ENCODE results near the gene DAPK2.
A peak's percentile ranks its signal among the peaks of the same experiment; 100 is the strongest.

The DAPK2 gene

DNA sequence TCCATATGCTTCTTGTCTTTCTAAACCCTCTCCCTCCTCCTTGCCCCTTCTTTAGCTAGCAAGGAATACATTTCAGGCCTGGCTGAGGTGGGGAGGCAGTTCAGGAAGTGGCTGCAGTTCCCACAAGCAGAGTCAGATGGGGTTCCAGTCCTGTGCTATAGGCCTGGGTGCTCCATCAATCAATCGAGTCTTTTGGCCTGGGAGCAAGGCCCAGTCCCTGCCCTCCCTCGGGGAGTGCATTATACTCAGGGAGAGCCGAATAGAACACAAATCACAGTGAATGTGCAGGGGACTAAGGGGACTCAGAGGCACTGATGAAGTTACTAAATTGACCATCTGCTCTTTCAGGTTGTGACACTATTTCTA is 154.5 kb downstream of the DAPK2 start:
- DNase-seq = no peak

GRCh38 chr15:63891079-63891767 is 155.1 kb downstream of the DAPK2 start:
- peak; percentile 64 for DNase-seq

GRCh38 chr15:63890617-63891016 is 155.7 kb downstream of the DAPK2 start:
- DNase-seq = no peak

DNA sequence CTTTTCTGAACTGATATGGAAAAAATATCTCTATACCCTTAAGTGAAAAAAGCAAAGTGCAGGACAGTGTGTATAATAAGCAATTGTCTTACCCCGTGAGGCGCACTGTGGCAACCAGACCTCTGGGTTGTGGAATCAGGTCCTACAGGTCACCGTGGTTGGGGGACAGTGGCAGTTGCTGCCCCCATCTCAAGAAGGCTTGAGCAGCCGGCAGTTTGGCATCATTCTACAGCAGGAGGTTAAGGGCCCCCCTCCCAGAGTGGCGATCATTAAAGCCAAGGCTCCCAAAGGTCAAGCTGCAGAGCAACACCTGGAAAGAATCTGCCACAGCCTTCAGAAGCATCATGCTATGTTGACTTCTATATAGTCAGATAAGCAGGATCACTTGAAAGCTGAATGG is 156.5 kb downstream of the DAPK2 start:
- no peak for DNase-seq

DNA sequence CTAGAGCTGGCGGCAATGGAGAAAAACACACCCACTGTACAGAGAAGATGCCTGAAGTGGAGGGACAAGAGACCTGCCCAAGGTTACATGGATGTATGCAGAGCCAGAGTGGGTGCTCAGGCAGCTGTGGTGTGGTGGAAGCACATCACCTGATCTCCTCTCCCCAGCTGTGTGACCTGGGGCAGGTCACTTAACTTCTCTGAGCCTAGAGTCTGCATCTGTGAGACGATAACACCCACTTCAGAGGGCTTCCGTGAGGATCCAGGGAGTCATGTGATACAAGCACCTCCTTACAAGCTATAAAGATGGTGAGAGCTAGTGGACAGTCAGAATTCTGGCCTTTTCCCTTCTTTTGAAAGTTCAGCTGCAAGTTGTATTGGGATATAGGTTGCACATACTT is 157.5 kb downstream of the DAPK2 start:
- DNase-seq = no peak

DNA sequence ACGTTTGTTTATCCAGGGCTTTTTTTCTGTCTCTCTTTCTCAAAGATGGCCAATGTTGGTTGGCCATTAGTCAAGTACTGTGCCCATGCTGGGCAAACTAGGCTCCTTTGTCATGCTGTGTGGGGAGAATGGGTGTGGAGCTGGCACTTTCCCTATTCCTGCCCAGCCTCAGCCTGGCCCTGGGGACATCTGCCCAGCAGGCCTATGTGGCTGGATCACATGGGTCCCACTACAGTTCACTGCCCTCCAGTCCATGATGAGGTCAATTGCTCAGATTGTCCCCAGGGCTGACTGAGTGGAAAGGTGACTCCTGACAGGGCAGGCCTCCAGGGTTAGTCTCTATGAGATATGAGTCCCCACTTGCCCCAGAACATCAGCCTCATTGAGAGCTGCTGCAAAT is 158.1 kb downstream of the DAPK2 start:
- no peak for DNase-seq

GRCh38 chr15:63887630-63888029 is 158.7 kb downstream of the DAPK2 start:
- no peak for DNase-seq

DNA sequence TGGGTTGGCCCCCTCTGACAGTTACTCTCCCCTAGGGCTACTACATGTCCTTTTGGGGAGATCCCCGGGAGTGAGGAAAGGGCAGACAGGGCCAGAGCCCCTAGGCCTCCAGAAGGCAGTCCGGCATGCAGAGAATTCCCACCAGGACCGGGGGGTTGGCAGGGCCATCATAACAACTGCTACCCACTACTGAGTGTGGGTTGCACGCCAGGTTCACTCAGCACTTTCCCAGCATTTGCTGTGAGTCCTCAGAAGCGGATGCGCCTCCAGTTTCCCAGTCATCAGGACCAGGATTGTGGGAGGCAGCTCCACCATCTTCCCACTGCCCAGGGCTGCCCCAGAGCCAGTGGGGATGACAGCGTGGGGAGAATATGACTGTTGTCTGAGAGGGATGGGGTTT is 161.3 kb downstream of the DAPK2 start:
- no peak for DNase-seq

- no peak for DNase-seq
Observed at GRCh38 chr15:63881431-63881830, 164.9 kb downstream of the DAPK2 start.

GRCh38 chr15:63880744-63881143 is 165.5 kb downstream of the DAPK2 start:
- no peak for DNase-seq

- DNase-seq = no peak
Observed at GRCh38 chr15:63879995-63880394, 166.3 kb downstream of the DAPK2 start.

DNA sequence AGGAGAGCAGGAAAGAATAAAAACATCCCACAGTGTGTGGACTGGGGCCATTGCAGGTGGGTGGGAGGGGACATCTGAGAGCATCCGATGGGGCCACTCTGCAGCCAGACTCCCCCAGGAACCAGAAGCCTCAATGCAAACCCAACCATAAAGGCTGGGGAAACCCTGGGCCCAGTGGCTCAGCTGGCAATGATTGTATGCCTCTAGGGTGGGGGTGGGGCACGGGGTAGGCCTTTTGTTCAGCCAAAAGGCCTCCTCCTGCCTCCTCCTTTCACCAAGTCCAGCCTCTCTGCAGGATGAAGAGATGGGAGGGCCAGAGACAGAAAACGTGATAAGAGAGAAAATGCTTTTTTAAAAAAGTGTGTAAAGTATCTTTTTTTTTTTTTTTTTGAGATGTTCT is 167.1 kb downstream of the DAPK2 start:
- no peak for DNase-seq

GRCh38 chr15:63877713-63878271 is 168.5 kb downstream of the DAPK2 start:
- DNase-seq = no peak

- no peak for DNase-seq
Observed at GRCh38 chr15:63876085-63876662, 170.1 kb downstream of the DAPK2 start.

DNA sequence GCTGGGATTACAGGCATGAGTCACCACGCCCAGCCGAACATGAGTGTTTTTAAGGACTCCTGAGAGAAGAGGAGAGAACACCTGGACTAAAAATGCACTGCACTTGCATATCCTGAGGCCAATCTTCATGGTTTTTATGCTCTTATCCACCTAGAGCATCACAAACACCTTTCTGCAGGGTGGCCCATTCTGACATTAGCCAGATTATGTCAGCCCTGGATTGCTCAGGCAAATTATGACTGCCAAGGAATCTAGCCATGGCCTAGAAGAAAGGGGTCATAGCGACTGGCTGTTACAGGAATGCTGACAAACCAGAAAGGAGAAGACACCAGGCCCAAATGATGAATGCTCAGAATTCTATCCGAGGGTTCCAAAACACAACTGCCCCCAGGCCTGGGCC is 171.7 kb downstream of the DAPK2 start:
- no peak for DNase-seq

DNA sequence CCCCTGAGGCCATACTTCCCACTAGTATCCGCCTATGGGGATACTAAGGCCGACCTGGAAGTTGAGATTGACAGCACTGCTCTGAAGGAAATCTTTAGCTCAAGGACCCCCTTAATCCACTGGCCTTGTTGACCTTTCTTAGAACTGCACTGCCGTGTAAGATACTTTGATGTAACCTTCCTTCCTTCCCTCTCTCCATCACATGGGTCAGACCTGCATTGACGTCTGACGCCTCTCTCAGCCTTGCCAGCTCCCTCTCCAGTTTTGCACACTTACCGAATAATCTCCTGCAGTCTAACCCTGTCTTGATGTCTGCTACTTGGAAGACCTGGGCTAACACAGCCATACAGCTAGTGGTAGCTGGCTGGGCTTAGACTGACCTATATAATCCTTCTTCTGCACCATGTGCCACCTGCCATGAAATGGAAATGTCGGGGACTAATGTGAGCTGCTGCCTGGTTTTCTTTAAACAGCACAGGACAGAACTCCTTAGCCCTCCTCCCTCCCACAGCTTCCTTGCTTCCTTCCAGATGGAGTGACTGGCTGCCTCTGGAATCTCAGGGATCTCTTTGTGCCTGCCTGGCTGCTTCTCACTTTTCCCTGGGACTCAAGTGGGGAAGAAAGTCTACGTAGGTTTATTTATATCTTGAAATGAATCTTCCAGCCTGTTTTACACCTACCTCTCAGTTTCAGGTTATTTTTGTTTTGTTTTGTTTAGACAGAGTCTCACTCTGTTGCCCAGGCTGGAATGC is 173.3 kb downstream of the DAPK2 start:
- DNase-seq = no peak

DNA sequence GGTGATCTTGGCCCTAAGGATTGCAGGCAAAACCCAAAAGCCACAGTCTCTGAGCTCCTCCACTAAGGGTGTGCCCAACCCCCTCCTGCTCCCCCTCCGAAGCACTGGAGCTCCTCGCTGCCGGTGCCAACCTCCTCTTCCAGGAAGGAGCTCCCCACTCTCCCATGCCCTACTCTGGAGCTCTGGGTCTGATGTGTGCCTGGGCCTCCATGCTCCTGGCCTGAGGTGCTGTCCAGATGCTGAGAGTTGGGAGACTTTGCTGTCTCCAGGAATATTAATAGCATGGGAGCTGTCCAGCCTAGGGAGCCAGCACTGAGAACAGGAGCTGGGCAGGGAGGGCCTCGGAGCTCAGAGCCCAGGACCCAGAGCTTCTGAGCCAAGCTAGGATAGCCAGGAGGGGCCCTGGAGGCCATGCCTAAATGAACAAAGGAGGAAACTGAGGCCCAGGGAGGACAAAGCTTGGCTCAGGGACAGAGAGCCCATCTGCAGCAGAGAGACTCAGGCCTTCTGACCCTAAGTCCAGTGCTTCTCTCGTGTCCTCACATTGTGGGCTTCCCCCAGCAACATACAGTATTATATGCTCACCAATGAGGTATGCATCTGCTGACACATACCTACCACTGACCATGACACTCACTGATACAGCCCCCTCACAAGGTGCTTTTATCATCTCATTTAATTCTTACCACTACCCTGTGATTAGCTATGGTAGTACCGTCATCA is 175.6 kb downstream of the DAPK2 start:
- no peak for DNase-seq

DNA sequence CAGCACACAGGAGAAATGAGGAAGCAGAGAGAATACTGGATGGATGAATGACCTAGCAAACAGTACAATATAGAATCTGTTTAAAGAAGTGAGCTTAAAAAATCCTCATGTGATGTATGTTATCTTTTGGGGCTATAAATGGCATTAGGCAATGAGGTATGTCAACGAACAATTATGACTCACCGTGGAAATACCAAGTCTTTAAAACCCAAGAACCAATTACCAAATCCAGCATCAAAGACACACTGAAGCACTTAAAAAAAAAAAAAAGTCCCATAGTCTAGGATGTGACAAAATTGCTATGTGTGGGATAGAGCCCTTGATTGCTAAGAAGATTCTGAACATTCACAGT is 176.3 kb downstream of the DAPK2 start:
- no peak for DNase-seq

- DNase-seq = no peak
Observed at GRCh38 chr15:63869371-63870042, 176.8 kb downstream of the DAPK2 start.

GRCh38 chr15:63864186-63864585 is 182.1 kb downstream of the DAPK2 start:
- DNase-seq = no peak

GRCh38 chr15:63861946-63862517 is 184.3 kb downstream of the DAPK2 start:
- DNase-seq = no peak

GRCh38 chr15:63860555-63860954 is 185.7 kb downstream of the DAPK2 start:
- no peak for DNase-seq
